H1 (cell line): ENCODE measurements around the gene PRKN. TPM values are rescaled to one million over a fixed set of nuclear protein-coding genes. Genes with fewer than 3 reads are reported as not detected.

ENCODE experiments used
- CHD2 ChIP-seq: IDR thresholded peaks from 2 replicates; pipeline ENCODE4 v1.6.1; 2012; ENCODE audit warnings: low read length, improper control_type of control experiment
- KDM5A ChIP-seq: fragments of 200-600 bp; IDR thresholded peaks from 2 replicates; pipeline ENCODE4 v1.7.1; 2012; ENCODE audit warnings: mild to moderate bottlenecking, low read length, inconsistent platforms, mixed read lengths
- RNF2 ChIP-seq: fragments of 200-900, 300-1000 bp; sonication (generic); IDR thresholded peaks from 2 replicates; pipeline ENCODE4 v1.7.1; 2016; ENCODE audit warnings: borderline replicate concordance, low read depth, mild to moderate bottlenecking, antibody characterized with exemption, low read length; ENCODE audit not compliant: poor library complexity, severe bottlenecking; ENCODE audit errors: missing control alignments
- SIRT6 ChIP-seq: IDR thresholded peaks from one replicate; pipeline ENCODE4 v1.7.1; 2012; ENCODE audit warnings: low read length, inconsistent platforms
- polyA plus RNA-seq, 7 experiments: library from polyadenylated mRNA; depleted of rRNA in 3 of 7; stranded (reverse) in 5 of 7; unstranded in 2 of 7; fragments of >200 nt in 5 of 7; fragments of 200-250 nt in 2 of 7; gene quantifications; 1 replicate in 5 of 7; 2 replicates in 1 of 7; 4 replicates in 1 of 7; pipeline versions ENCODE4 v1.2.1 to v1.2.3, GENCODE V29; 2011 to 2013; ENCODE audit warnings: missing spikeins in 2 of 7, mixed read lengths in 2 of 7
- total RNA-seq: library from RNA; stranded (reverse); fragmentation: NEBNext Ultra II Directional; extraction: Animal tissue kit (Norgen Biotek cat#: 25700); gene quantifications from 2 replicates; pipeline ENCODE4 v1.2.1, GENCODE V29; 2021

The PRKN gene
- total and polyA plus RNA-seq, 2 of the 8 experiments (the other 6 are each of a cell fraction or from before 2014, with no cell fraction given): 0.13 to 0.29 TPM

- no peak for TF ChIP-seq SIRT6
- no peak for TF ChIP-seq KDM5A
- TF ChIP-seq CHD2: no peak
- TF ChIP-seq RNF2: no peak
Observed at GRCh38 chr6:161412795-161413194, 1314.8 kb downstream of the PRKN start (continued).
